Activated naive CD8-positive, alpha-beta T cell treated with anti-CD3 and anti-CD28 coated beads, Interleukin-2, amount 10 ng/mL, durations not matched to agents 7 days and 5 days (primary cell): Measurements from ENCODE around the gene ZFHX3. TPM values are rescaled to one million over a fixed set of nuclear protein-coding genes. Genes with fewer than 3 reads are reported as not detected.

Experiments used
- ATAC-seq: fragments of 150-1000 bp; cut with Tn5 transposase; one replicate; pipeline ENCODE4 v1.10.0; 2021; ENCODE audit warnings: low read depth, moderate library complexity
- POLR2A ChIA-PET: fragments of 350-600 bp; sonication (Branson Sonifier 250); formaldehyde crosslinking; loops from one replicate; lab custom pipeline; 2021; ENCODE audit warnings: antibody characterized with exemption; lab: Charles Lee
- DNase-seq: peaks from one replicate; pipeline ENCODE4 v3.0.0; 2021
- H3K27ac Mint-ChIP-seq: one replicate; pipeline ENCODE4 v1.8.0; 2022; ENCODE audit warnings: mild to moderate bottlenecking, mixed read lengths
- H3K27me3 Mint-ChIP-seq: one replicate; pipeline ENCODE4 v1.8.0; 2022; ENCODE audit warnings: mild to moderate bottlenecking, moderate library complexity, mixed read lengths
- H3K36me3 Mint-ChIP-seq: one replicate; pipeline ENCODE4 v1.8.0; 2021; ENCODE audit warnings: mild to moderate bottlenecking, mixed read lengths
- H3K4me1 Mint-ChIP-seq: one replicate; pipeline ENCODE4 v1.8.0; 2021; ENCODE audit warnings: mixed read lengths
- H3K4me3 Mint-ChIP-seq: one replicate; pipeline ENCODE4 v1.8.0; 2022; ENCODE audit warnings: mild to moderate bottlenecking, moderate library complexity, mixed read lengths
- H3K9me3 Mint-ChIP-seq: one replicate; pipeline ENCODE4 v1.8.0; 2021; ENCODE audit warnings: mixed read lengths
- total RNA-seq, 2 experiments: library from RNA; stranded (reverse); gene quantifications; one replicate each; pipeline ENCODE4 v1.2.3, GENCODE V29; 2021

ZFHX3 gene
- total RNA-seq, 2 experiments from 2014 or later = 1.1 to 1.6 TPM

DNA sequence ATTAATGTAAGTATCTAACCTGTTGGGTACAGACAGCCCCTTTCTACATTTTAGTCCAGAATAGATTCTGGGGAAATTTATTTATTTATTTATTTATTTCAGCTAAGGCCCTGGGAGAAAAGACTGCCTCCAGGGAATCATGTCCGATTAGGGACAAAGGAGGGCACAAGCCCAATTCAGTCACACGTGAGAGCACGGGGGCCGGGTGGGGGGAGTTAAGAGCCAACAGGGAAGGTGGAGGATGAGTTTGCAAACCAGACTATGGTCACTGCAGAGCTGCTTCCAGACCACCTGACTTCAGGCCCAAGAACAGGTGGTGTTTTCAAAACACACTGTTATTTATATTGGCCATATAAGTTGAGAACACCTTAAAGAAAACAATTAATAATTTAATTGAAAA is 1.6 kb upstream of the ZFHX3 start:
- no peak overlapping the region for H3K4me3 Mint-ChIP-seq
- POLR2A ChIA-PET = no interaction called here
- no peaks in the 10 kb centered on the region for H3K36me3 Mint-ChIP-seq
- ATAC-seq (no peak), DNase-seq (no peak)
- peaks cover 33% of the 10 kb centered on the region for H3K27me3 Mint-ChIP-seq
- no peaks in the 10 kb centered on the region for H3K9me3 Mint-ChIP-seq
- H3K27ac Mint-ChIP-seq = no peak overlapping the region
- H3K4me1 Mint-ChIP-seq = peaks cover 2% of the 10 kb centered on the region

DNA sequence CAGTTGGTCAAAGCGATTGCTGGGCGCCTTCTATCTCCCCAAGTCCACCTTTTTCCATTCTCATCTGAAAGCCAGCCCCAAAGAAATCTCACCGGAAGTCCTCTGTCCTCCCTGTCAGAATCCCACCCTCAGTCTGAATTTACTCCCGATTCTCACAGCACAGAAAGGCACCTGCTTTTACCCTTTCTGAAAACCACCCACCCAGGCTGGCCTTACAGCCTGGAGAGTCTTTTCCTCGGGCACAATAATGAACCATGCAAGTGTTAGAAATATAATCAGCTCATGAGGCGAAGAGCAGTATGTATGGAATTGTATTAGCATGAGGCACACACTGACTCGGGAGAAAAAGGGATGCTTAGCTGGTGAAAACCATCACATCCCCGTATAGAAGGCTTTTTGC is 1.2 kb upstream of the ZFHX3 start:
- no peaks in the 10 kb centered on the region for H3K36me3 Mint-ChIP-seq
- no peaks in the 10 kb centered on the region for H3K9me3 Mint-ChIP-seq
- H3K4me3 Mint-ChIP-seq = peak overlapping the region; percentile 23
- H3K27me3 Mint-ChIP-seq = peaks cover 37% of the 10 kb centered on the region
- no peaks in the 10 kb centered on the region for H3K4me1 Mint-ChIP-seq
- no peak for ATAC-seq
- POLR2A ChIA-PET = no interaction called here
- no peak overlapping the region for H3K27ac Mint-ChIP-seq
- DNase-seq = no peak

DNA sequence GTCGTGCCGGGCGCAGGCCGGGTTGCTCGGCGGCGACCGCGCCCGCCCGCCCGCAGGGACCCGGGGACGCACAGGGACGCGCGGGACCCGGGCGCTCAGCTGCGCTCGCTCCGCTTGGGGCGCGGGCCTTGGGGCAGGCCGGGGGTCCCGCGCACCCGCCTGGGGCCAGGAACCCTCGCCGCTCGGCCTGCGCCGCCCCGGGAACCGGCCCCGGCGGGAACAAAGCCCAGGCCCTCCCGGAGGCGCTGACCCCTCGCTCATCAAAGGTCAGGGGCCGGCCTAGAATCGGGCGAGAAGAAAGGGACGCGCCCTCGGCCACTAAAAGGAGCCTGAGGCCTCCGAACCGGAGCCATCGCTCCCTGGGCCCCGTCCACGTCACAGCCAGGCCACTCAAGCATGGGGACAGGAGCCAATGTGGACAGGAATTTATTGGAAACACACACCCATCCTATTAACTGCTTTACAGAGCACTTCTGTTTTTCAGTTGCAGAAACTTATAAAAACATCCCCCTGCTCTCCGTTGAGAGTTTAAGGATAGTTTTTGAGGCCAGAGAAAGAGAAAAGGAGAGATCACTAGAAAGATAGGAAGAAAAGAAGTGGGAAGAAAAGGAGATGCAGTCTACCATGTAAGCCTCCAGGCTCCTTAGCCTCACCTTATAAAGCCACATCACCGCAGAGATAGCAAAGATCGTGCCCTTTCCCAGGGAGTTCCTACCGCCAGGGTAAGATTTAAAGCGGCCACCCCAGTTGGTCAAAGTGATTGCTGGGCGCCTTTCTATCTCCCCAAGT is 558 bp upstream of the ZFHX3 start:
- H3K27ac Mint-ChIP-seq = no peak overlapping the region
- DNase-seq (no peak), ATAC-seq (no peak)
- POLR2A ChIA-PET = interaction anchor here (0.6 kb wide), 1 partner anchor 262 kb away, joined by 3 read pairs; no protein-coding TSS in a partner anchor
- no peaks in the 10 kb centered on the region for H3K9me3 Mint-ChIP-seq
- no peak overlapping the region for H3K4me3 Mint-ChIP-seq
- H3K27me3 Mint-ChIP-seq = peaks cover 40% of the 10 kb centered on the region
- no peaks in the 10 kb centered on the region for H3K36me3 Mint-ChIP-seq
- no peaks in the 10 kb centered on the region for H3K4me1 Mint-ChIP-seq

DNA sequence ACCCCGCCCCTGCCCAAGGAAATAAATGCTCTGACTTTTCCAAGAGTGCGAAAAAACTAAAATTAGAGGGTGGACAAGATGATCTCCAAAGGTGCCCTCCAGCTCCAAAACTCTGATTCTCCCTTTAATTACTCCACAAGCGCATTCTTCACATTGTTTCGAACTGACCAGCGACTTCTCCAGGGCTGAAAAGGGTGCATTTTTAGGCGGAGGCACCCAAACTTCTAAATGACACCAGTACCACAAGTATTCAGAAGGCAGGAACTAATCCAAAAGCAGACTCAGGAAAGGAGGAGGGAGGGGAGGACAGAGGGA is 750 bp downstream of the ZFHX3 start:
- DNase-seq (no peak), ATAC-seq (no peak)
- no peaks in the 10 kb centered on the region for H3K36me3 Mint-ChIP-seq
- POLR2A ChIA-PET = no interaction called here
- H3K4me1 Mint-ChIP-seq = no peaks in the 10 kb centered on the region
- peak overlapping the region; percentile 72 for H3K4me3 Mint-ChIP-seq
- H3K27me3 Mint-ChIP-seq = peaks cover 51% of the 10 kb centered on the region
- H3K27ac Mint-ChIP-seq = no peak overlapping the region
- H3K9me3 Mint-ChIP-seq = no peaks in the 10 kb centered on the region

DNA sequence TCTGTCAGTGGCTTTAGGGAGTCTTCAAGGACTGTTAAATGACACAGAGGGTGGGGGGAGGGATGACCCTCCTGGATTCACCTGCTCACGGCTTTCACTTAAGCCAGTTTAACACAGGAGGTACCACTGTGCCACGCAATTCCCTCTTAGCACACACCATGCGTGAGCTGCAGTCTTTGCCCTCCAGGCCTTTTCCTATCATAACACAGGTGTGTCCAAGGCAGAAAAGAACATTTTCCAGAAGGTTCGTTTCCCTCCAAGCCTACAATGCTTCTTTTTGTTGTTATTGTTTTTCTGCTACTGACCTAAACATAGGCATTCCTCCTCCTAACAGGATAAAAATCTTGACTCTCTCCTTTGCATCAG is 1.1 kb downstream of the ZFHX3 start:
- H3K36me3 Mint-ChIP-seq = no peaks in the 10 kb centered on the region
- ATAC-seq (no peak), DNase-seq (no peak)
- no peaks in the 10 kb centered on the region for H3K4me1 Mint-ChIP-seq
- H3K4me3 Mint-ChIP-seq = peak overlapping the region; percentile 72
- H3K27ac Mint-ChIP-seq = no peak overlapping the region
- peaks cover 54% of the 10 kb centered on the region for H3K27me3 Mint-ChIP-seq
- no peaks in the 10 kb centered on the region for H3K9me3 Mint-ChIP-seq
- POLR2A ChIA-PET = no interaction called here

DNA sequence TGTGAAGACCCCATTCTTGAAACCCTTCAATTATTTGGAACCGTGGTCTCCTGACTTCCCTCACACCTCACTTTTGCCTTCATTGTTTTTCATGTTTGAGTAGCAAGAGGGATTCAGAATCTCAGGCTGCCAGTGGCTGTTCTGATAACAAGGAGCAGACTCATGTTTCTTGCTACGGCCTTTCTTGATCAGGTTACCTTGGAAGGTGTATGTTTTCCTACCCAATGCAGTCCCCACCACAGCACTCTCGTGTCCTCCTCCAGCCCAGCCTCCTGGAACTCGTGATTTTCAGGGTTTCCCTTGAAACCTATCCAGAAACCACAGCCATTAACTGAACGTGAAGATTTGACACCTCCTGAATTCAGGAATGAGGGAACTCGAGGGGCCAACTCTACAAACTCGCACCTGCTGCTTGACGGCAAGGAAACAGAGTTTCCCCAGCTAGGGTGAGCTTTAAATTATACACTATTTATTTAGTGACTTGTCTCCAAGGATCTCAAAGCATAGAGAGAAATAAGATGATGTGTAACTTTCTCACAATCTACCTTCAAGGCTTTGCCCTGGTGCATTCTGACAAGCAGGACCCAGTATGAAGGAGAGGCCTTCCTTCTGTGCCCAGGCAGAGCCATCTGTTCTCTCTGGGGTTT is 1.6 kb downstream of the ZFHX3 start:
- POLR2A ChIA-PET = interaction anchor here (0.6 kb wide), 1 partner anchor 574 kb away, joined by 3 read pairs; no protein-coding TSS in a partner anchor
- no peaks in the 10 kb centered on the region for H3K36me3 Mint-ChIP-seq
- no peak for DNase-seq
- H3K4me3 Mint-ChIP-seq = no peak overlapping the region
- H3K9me3 Mint-ChIP-seq = no peaks in the 10 kb centered on the region
- no peak for ATAC-seq
- no peaks in the 10 kb centered on the region for H3K4me1 Mint-ChIP-seq
- no peak overlapping the region for H3K27ac Mint-ChIP-seq
- peaks cover 59% of the 10 kb centered on the region for H3K27me3 Mint-ChIP-seq

DNA sequence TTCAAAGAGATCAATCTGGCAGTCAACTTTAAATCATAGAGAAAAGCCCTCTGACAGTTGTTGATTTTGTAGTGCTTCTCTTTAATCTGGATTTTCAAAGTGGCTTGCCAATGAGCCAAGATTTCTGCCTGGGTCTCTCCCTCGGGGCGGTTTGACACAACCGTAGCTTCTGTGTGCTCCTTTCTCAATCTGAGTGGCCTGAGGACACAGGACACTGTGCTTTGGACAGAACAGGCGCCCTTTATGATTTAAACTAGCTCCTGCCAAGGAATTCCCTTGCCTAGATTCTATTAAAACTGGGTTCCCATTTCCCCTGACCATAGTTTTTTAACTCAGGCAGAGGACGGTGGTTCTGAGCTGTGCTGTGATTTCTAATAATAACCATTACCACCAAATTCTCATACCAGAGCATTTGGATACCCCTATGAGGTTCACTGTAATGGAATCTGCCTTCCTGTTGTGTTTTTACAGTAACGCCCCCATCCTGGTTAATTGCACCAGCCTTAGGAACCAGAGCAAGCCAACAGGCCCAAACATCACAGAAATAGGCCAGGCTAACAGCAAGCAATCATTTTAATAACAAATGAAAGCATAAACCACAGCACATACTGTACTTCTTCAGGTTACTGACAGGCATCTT is 4.0 kb downstream of the ZFHX3 start:
- Mint-ChIP-seq H3K36me3 (peaks cover 1% of the 10 kb centered on the region), H3K4me1 (no peaks in the 10 kb centered on the region), H3K9me3 (no peaks in the 10 kb centered on the region), H3K27me3 (peaks cover 57% of the 10 kb centered on the region), H3K27ac (no peak overlapping the region), H3K4me3 (no peak overlapping the region)
- DNase-seq = no peak
- no peak for ATAC-seq
- POLR2A ChIA-PET = no interaction called here

DNA sequence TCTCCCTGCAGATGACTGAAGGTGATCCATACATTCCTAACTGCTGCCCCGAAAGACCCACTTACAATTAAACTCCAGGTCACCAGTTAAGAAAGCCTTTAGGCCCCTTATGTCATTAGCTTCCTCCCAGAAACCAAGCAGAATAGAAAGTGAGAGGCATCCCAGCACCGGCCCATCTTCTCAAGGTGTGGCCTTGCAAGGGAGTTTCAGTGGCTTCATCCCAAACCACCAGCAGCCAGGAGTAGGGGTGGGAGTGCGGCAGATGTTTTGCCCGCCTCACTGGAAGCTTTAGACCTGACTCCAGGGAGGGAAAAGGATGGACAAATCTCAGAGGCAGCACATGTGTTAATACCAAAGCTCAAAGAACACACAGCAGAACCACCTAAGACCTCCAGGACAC is 5.1 kb downstream of the ZFHX3 start:
- DNase-seq = no peak
- no peak overlapping the region for H3K4me3 Mint-ChIP-seq
- peaks cover 1% of the 10 kb centered on the region for H3K36me3 Mint-ChIP-seq
- no peak overlapping the region for H3K27ac Mint-ChIP-seq
- H3K27me3 Mint-ChIP-seq = peaks cover 54% of the 10 kb centered on the region
- H3K9me3 Mint-ChIP-seq = no peaks in the 10 kb centered on the region
- peaks cover 1% of the 10 kb centered on the region for H3K4me1 Mint-ChIP-seq
- ATAC-seq = no peak
- POLR2A ChIA-PET = no interaction called here

DNA sequence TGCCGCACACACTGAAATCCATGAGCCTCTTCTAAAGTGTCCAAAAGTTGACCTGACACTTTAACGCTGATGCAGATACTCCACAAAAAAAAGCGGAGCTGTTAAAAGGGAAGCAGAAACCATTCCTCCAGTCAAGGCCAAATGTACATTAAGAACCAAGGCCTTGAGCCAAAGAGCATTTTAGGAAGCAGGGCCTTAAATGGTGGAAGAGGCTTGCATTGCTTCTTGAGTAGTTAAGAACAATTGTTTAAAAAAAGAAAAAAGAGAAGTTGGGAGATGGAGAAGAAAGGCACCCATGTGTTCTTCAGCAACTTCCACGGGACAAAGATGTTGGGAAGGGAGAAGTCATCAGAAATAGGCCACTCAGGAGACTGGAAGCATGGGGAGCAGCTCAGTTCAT is 6.3 kb downstream of the ZFHX3 start:
- Mint-ChIP-seq H3K4me3 (no peak overlapping the region), H3K9me3 (no peaks in the 10 kb centered on the region), H3K36me3 (peaks cover 1% of the 10 kb centered on the region), H3K4me1 (peaks cover 13% of the 10 kb centered on the region), H3K27me3 (peaks cover 55% of the 10 kb centered on the region), H3K27ac (no peak overlapping the region)
- DNase-seq = no peak
- POLR2A ChIA-PET = interaction anchor here (0.5 kb wide), 1 partner anchor 15 kb away, joined by 3 read pairs; no protein-coding TSS in a partner anchor
- no peak for ATAC-seq

DNA sequence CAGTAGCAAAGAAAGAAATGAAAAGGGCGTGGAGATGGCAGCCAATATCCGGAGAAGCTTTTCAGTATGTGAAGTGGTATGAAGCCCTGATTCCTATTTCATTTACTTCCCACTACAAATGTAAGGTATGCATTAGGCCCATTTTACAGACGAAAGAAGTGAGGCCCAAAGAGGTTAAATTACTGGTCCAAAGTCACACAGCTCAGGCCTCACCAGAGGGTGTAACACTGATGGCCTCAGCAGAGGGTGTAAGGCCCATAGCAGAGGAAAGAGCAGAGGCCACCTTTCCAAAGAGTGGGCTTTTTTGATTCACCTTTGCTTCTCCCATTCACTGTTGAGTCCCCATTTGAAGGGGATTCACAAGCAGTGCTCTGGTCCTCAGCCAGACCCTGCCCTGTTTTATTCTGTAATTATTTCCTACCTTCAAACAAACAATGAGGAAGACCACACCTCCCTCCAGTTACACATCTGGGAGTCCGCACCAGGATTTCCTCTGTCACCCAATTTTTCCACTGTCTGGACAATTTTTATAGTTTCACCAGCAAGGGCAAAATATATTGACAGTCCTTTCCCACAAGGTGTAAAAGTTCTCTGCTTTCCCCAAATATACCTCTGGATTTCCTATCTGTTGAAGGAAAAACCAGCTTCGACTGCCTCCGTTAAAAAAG is 7.1 kb downstream of the ZFHX3 start:
- H3K4me1 Mint-ChIP-seq = peaks cover 18% of the 10 kb centered on the region
- peaks cover 56% of the 10 kb centered on the region for H3K27me3 Mint-ChIP-seq
- no peaks in the 10 kb centered on the region for H3K9me3 Mint-ChIP-seq
- POLR2A ChIA-PET = no interaction called here
- ATAC-seq = no peak
- H3K36me3 Mint-ChIP-seq = peaks cover 1% of the 10 kb centered on the region
- H3K4me3 Mint-ChIP-seq = no peak overlapping the region
- no peak for DNase-seq
- H3K27ac Mint-ChIP-seq = no peak overlapping the region

DNA sequence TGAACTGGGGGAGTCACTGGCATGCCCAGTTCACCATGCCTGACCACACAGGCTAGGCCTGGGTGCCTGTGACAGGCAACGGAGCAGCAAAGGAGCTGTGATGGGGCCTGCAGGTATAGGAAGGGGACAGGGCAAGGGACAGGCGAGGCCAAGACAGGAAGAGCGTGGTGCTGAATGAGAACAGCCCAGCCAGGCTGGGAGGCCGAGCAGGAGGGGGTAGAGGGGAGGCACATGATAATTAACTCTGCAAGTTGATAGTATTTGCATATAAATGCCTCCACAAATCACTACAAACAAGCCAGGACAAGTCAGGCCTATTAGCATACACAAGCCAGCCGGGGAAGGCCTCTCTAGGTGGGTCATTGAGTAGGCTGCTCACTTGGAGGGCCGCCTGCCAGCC is 7.8 kb downstream of the ZFHX3 start:
- ATAC-seq (no peak), DNase-seq (no peak)
- Mint-ChIP-seq H3K4me1 (peaks cover 18% of the 10 kb centered on the region), H3K9me3 (no peaks in the 10 kb centered on the region), H3K27ac (no peak overlapping the region), H3K4me3 (no peak overlapping the region), H3K27me3 (peaks cover 61% of the 10 kb centered on the region), H3K36me3 (peaks cover 1% of the 10 kb centered on the region)
- POLR2A ChIA-PET = no interaction called here

DNA sequence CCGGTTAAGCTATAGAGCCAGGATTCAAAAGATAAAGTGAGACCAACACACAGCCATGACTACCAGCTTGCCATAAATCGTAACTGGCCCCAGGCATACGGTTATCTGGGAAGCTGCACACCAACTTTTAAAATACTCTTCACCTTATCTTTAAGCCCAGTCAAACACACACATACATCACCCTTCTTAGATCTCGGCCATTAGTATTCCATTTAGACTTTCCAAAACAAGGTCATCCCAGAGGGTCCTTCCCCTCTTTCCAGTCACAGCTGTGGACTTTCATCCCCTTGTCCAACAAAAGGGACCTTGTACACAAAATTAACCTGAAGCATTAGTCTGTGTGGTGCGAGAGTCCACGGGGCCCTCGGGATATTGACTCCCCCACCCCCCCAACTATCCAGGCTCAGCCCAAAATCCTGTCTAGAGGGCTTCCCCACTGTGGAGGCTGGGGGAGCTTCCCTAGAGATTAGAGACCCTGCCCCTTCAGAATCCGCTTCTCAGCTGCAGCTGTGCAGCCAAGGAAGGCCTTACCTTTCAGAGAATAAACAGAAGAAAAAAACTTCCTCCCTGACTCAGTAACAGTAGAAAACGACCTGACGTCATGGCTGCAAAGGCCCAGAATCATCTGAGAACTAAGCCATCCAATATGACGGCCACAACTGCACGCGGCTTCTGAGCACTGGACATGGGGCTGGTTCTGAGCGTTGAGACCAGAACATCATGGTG is 9.9 kb downstream of the ZFHX3 start:
- no peak for ATAC-seq
- Mint-ChIP-seq H3K4me3 (no peak overlapping the region), H3K36me3 (peaks cover 1% of the 10 kb centered on the region), H3K27me3 (peaks cover 56% of the 10 kb centered on the region), H3K27ac (no peak overlapping the region), H3K9me3 (no peaks in the 10 kb centered on the region), H3K4me1 (peaks cover 24% of the 10 kb centered on the region)
- POLR2A ChIA-PET = interaction anchor here (0.6 to 1.0 kb wide), 2 partner anchors 19 to 24 kb away, joined by 3 to 5 read pairs; no protein-coding TSS in a partner anchor
- no peak for DNase-seq

DNA sequence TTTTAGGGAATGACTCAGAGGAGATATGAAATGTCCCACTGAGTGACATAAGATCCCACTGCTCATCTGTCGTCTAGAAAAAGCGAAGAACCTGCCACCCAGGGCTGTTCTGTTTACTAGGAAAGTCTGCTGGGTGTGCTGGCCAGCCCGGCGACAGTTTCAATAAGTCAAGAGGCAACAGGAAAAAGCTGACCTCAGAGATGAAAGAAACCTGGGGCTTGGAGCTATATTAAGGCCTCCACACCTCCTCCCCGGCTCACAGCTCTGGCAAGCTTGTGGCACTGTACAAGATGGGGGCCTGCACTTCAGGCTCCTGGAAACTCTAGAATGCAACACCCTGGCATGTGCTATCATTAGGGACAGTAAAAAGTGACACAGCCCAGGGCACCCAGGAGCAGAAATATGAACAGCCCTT is 10.6 kb downstream of the ZFHX3 start:
- no peak for DNase-seq
- no peak overlapping the region for H3K27ac Mint-ChIP-seq
- POLR2A ChIA-PET = interaction anchor here (1.0 kb wide), 1 partner anchor 20 kb away, joined by 3 read pairs; no protein-coding TSS in a partner anchor

More for the DNA sequence above, 10.6 kb downstream of the ZFHX3 start:
- Mint-ChIP-seq H3K9me3 (no peaks in the 10 kb centered on the region), H3K4me1 (peaks cover 24% of the 10 kb centered on the region), H3K4me3 (no peak overlapping the region), H3K36me3 (peaks cover 1% of the 10 kb centered on the region), H3K27me3 (peaks cover 54% of the 10 kb centered on the region)
- peak; percentile 70 for ATAC-seq
